ENCODE results near the gene C1QTNF6. TPM values are rescaled to one million over a fixed set of nuclear protein-coding genes. Genes with fewer than 3 reads are reported as not detected.
"Not testable (repeated sequence)": the region's sequence is repeated elsewhere in the genome, so short reads cannot be mapped to it uniquely, and the experiment has no call there.

C1QTNF6 gene
- total RNA-seq, 1 donor from 2014 or later, result 7.8 TPM

DNA sequence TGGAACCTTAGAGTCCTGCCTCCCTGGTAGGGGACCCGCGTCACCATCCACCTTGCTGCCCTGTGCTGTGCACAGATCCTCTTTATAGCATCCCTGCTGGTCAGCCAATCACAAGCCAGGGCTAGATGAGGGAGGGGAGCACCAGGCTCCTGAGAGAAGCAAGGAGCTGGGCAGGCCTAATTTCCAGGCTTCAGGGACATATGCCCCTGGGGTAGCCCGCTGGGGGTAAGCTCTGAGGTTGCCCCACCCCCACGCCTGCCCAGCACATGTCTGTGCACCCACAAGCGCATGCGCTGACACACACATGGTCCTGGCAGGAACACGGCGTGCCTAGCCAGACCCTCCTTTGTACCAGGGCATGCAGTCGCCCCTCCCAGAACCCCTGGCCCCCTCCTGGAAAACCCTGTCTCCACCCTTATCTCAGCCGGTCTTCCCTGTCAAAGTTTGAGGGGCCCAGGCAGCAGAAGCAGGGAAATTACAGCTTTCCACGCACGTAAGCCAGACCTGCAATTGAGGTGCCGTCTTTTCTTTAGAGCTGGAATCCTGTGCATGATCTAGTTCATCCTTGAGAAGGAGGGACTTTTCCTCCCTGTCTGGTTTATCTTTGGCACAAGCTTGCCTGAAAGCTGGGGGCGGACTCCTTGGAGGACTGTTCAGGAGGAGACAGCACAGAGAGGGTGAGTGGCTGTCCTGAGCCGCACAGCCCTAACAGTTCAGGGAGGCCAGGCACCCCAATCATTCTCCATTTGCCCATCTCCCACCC, 22.2 kb upstream of the C1QTNF6 start:
- intact Hi-C loops (cut with DNase I), result no loop called here
- DNase-seq (ENCODE audit: low spot score) (peak; percentile 33), ATAC-seq (no peak)

DNA sequence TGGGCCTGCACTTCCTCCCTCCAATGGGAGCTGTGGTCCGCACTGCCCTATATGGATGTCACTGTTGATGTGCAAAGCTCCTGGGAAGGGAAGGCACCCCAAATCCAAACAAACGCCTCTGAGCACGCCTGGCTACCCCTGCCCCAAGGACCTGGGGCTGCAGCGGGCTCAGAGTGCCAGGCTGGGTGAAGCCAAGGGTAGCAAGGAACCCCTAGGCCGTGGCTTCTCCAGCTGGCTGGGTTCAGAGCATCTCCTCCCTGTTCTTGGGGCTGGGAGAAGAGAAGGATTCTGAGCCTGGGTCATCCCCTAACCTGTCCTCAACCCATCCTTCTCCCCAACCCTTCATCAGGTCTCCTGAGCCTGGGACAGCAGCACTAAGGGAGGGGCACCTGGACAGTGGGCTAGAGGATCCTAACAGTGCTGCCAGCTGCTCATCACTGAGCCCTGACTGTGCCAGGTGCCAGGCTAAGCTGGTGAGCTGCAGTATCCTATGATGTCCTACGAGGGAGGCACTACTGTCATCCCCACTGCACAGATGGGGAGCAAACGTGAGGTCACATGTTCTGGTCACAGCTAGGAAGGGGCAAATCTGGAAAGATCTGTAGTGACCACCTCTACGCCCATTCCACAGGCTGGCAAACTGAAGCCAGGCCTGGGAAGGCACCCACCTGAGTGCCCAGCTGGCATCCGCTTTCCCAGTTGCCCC, 21.2 kb upstream of the C1QTNF6 start:
- ATAC-seq (no peak), DNase-seq (ENCODE audit: low spot score) (peak; percentile 42)
- intact Hi-C loops (cut with DNase I), result loop anchor here (5.0 kb wide), 1 partner anchor 47 kb away; no protein-coding TSS in a partner anchor

DNA sequence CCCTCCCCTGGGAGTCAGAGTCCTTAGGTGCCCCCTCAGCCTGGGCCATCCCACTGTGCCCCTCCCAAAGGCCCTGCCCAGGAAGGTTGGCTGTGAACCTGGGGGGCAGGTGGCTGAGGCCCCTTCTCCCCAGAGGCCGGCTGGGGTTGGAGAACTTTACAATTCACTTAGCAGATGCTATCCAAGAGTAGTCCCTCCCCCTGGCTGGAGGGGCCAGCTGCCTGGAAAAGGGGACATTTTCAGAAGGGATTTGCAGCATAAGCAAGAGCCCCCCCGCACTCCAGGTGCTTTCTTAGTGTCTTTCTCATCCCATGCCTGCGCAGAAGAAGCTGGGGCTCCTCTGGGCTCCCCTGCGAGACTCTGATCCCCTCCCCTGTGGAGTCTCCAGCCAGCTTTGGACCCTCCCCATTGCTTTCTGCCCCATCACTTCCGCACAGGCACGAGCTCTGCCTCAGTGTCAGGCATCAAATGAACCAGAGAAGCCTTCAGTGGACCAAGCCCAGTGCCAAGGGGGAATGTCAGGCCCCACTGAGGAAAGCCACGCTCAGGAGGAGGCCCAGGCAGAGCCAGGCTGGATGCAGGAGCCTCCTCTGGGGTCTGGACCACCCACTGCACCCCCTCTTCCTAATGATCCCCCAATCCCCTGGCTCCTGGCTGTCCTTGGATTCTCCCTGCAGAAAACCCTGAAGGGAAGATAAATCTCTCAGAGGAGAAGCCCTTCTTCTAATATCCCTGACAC, 20.5 kb upstream of the C1QTNF6 start:
- no peak for ATAC-seq
- intact Hi-C loops (cut with DNase I), result loop anchor here (5.0 kb wide), 1 partner anchor 46 kb away; no protein-coding TSS in a partner anchor

GRCh38 chr22:37207981-37208380, 19.9 kb upstream of the C1QTNF6 start:
- intact Hi-C loops (cut with DNase I), result loop anchor here (5.0 kb wide), 1 partner anchor 46 kb away; no protein-coding TSS in a partner anchor
- ATAC-seq, result no peak
- DNase-seq (ENCODE audit: low spot score), result no peak

More for the DNA sequence above, 20.5 kb upstream of the C1QTNF6 start:
- DNase-seq (ENCODE audit: low spot score), result peak; percentile 52

GRCh38 chr22:37206841-37207821, 19.1 kb upstream of the C1QTNF6 start:
- ATAC-seq (no peak), DNase-seq (ENCODE audit: low spot score) (peak; percentile 47)
- intact Hi-C loops (cut with DNase I), result loop anchor here (5.0 kb wide), 1 partner anchor 45 kb away; no protein-coding TSS in a partner anchor

GRCh38 chr22:37206118-37206840, 18.2 kb upstream of the C1QTNF6 start:
- intact Hi-C loops (cut with DNase I), result loop anchor here (5.0 kb wide), 1 partner anchor 44 kb away; no protein-coding TSS in a partner anchor
- DNase-seq (ENCODE audit: low spot score), result peak; percentile 49
- ATAC-seq, result no peak

DNA sequence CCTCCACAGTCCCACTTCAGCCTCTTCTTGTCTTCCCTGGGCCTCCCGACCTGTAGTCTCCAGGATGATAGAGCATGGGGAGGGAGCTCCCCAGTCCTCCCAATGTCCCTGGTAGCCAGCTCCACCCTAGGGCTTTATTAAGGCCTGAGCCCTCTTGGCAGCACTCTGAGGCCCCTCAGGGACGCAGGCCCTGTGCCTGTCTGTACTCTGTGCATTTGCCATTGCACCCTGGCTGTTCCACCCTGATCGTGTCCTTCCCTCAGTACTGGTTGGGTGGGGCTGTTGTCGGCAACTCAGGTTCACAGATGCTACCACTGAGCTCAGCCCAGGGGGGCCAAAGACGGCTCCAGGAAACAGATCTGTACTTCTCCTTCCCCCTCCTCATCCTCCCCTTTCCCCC, 17.0 kb upstream of the C1QTNF6 start:
- ATAC-seq (no peak), DNase-seq (ENCODE audit: low spot score) (peak; percentile 25)
- intact Hi-C loops (cut with DNase I), result loop anchor here (5.0 kb wide), 1 partner anchor 43 kb away; no protein-coding TSS in a partner anchor

DNA sequence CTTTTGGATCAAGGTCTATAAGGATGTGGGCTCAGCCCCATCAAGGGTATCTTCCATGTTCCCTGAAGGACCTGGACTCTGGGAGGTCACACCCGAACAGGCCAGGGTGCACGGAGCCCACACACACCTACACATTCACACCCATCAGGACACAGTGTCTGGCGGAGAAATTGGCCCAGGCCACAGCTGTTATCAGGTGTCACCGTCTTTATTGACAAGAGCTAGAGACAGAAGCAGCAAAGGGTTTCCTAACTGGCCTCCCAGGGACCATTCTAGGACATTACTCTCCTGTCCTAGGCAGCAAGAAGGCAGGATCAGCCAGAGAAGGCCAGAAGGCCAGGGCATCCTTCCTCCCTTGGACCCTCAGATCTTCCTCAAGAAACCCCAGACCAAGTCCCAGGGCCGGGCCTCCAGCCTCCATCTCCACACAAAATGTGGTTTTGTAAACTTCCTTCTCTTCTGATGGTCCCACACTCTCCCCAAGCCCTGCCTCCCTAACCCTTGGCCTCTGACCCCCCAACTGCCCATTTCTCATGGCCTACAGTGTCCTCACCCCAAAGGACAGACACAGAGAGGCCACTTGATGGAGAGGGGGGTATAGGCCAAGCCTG, 16.1 kb upstream of the C1QTNF6 start:
- DNase-seq (ENCODE audit: low spot score), result peak; percentile 22
- ATAC-seq, result no peak
- intact Hi-C loops (cut with DNase I), result no loop called here

GRCh38 chr22:37203354-37204044, 15.5 kb upstream of the C1QTNF6 start:
- ATAC-seq, result no peak
- DNase-seq (ENCODE audit: low spot score), result peak; percentile 50
- intact Hi-C loops (cut with DNase I), result no loop called here

- ATAC-seq (no peak), DNase-seq (ENCODE audit: low spot score) (peak; percentile 51)
- intact Hi-C loops (cut with DNase I), result no loop called here
Measured at GRCh38 chr22:37202716-37203115, 14.7 kb upstream of the C1QTNF6 start.

DNA sequence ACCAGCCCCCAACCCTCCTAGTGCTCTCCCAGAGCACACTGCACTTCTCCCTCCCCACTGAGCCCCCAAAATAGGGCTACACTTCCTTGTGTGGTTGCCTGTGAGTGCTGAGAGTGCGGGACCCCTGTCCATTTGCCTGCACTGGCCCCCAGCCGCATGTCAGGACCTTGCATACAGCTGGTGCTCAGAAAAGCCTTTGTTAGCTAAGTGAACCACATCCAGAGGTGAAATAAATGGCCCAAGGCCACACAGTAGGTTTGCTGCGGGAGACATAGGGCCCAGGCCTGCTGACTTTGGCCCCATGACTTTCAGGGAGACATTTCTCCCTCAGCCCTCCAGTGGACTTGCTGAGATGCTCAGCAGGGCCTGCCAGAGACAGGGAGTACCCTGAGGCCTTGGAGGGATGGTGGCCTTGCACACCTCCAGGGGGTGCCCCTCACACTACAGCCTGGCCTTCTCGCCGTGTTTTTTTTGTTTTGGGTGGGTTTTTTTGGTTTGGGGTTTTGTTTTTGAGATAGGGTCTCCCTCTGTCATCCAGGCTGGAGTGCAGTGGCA, 14.0 kb upstream of the C1QTNF6 start:
- intact Hi-C loops (cut with DNase I), result no loop called here
- no peak for ATAC-seq
- peak; percentile 31 for DNase-seq (ENCODE audit: low spot score)

DNA sequence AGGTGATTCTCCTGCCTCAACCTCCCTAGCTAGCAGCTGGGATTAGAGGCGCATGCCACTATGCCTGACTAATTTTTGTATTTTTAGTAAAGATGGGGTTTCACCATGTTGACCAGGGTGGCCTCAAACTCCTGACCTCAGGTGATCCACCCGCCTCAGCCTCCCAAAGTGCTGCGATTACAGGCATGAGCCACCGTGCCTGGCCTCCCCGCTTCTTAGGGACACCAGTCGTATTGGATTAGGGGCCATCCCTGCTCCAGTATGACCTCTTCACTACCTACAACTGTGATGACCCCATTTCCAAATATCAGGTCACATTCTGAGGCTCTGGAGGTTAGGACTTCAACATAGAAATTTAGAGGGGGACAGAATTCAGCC, 13.4 kb upstream of the C1QTNF6 start:
- intact Hi-C loops (cut with DNase I); ATAC-seq: not testable (repeated sequence)
- peak; percentile 33 for DNase-seq (ENCODE audit: low spot score)

DNA sequence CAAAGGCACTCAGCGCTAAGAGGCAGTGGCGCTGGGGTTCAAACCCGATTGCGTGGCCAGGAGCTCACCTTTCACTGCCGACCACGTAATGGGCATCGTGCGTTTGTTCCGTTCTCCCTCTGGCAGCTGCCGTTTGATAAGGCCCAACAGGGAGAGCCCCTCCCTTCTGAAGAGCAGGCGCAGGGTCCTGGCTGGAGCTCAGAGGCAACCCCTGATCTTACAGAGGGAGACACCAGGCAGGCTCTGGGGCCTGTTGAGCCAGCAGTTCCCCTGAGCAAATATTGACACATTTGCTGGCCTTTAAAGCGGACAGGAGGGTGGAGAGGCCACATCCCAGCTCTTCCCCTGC, 11.7 kb upstream of the C1QTNF6 start:
- no peak for DNase-seq (ENCODE audit: low spot score)
- intact Hi-C loops (cut with DNase I), result loop anchor here (2.0 to 5.0 kb wide), 2 partner anchors 31 to 412 kb away; no protein-coding TSS in a partner anchor
- ATAC-seq, result no peak

DNA sequence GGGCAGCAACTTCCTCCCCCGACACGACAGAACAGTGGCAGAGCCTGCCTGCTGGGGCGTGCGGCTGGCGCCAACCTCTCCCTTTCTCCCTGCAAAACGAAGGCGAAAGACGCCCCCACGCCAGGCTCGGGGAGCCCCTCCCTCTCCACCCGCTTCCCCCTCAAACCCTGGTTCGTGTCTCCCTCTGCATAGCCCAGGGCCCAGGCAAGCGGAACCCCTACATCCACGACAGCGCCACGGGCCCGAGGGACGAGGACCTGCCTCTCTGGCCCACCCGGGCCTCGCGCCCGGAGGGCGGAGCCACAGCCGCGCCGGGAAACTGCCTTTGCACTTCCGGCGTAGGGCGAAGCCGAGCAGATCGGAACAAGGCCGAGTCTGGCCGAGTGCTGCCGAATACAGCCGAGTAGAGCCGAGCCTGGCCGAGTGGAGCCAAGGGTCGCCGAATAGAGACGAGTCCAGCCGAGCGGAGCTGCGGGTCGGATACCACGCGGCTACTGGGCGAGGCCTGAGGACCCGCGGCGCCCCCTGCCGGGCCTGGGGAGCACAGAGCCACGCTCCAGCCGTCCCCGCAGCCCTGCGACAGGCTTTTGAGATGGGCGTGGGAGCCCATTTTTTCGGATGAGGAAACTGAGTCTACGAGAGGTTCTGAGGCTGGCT, 11.2 kb upstream of the C1QTNF6 start:
- peak; percentile 100 for DNase-seq (ENCODE audit: low spot score)
- peak; percentile 96 for ATAC-seq
- intact Hi-C loops (cut with DNase I), result loop anchor here (2.0 to 5.0 kb wide), 2 partner anchors 30 to 412 kb away; no protein-coding TSS in a partner anchor

DNA sequence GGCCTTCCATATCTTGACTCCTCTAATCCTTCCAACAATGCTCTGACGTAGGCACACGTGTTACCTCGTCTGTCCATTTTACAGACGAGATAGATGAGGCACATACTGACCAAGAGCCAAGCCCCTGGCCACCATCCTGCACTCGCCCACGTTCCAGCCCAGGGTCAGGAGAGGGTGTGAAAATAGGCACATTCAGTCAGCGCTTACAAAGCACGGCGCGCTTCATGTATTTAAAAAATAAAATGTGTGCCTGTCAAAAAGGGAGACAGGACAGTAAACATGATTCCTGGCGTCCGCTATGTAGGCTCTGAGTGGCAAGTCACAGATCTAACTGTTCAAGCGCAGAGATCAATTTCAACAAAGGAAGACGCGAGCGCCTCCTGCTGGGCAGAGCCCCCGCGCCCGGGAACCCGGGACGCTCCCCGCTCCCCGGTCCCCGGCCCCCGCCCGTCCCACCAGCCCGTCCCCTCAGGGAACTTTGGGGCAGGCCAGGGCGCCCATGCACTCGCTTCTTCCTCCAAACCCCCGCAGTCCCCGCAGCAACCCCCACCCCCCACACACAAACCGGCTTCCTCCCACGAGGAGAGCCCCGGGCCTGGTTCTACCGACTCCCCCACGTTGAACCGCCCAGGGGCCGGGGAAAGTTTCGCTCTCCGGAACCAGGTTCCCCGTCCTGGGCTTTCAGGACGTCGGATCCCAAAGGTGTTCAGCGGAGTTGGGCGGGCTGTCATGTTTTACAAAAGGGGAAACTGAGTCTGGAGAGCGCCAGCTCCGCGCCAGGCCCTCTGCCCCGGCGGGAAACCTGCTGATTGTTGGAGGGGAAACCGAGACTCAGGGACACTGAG, 10.4 kb upstream of the C1QTNF6 start:
- ATAC-seq (peak; percentile 76), DNase-seq (ENCODE audit: low spot score) (peak; percentile 95)
- intact Hi-C loops (cut with DNase I), result loop anchor here (2.0 to 5.0 kb wide), 2 partner anchors 30 to 411 kb away; no protein-coding TSS in a partner anchor

All from sciatic nerve (tissue), 2 donors.